Heart left ventricle (tissue), 16 donors: ENCODE results near the gene POU6F2. TPM values are rescaled to one million over a fixed set of nuclear protein-coding genes. Genes with fewer than 3 reads are reported as not detected.

Source experiments
- ATAC-seq, 4 donors: fragments of 200-7000 bp; cut with Tn5 transposase; one replicate each; pipeline ENCODE4 v1.9.1; 2020 to 2022; ENCODE audit warnings: moderate library complexity in 4 of 4, mild to moderate bottlenecking in 3 of 4, moderate number of reproducible peaks in 1 of 4
- DNase-seq, 5 donors: peaks; one replicate each; pipeline ENCODE4 v3.0.0-alpha.2; 2020
- H3K27ac ChIP-seq, 12 donors: fragments of 200-600 bp; sonication (generic) in 4 of 12; one replicate each; pipeline versions ENCODE4 v1.5.0 to v1.8.0; 2016 to 2022; ENCODE audit warnings: mild to moderate bottlenecking in 2 of 12
- H3K27me3 ChIP-seq, 9 donors: fragments of 200-600 bp; sonication (generic) in 2 of 9; one replicate each; pipeline versions ENCODE4 v1.5.1 to v1.8.0; 2016 to 2022; ENCODE audit warnings: mild to moderate bottlenecking in 3 of 9
- H3K36me3 ChIP-seq, 9 donors: fragments of 200-600 bp; sonication (generic) in 2 of 9; one replicate each; pipeline versions ENCODE4 v1.5.0 to v1.8.0; 2018 to 2022; ENCODE audit warnings: mild to moderate bottlenecking in 2 of 9
- H3K4me1 ChIP-seq, 12 donors: fragments of 200-600 bp; sonication (generic) in 4 of 12; one replicate each; pipeline versions ENCODE4 v1.5.0 to v1.8.0; 2016 to 2022; ENCODE audit warnings: mild to moderate bottlenecking in 3 of 12
- H3K4me3 ChIP-seq, 12 donors: fragments of 200-600 bp; sonication (generic) in 4 of 12; one replicate each; pipeline versions ENCODE4 v1.5.0 to v1.8.0; 2017 to 2022; ENCODE audit warnings: mild to moderate bottlenecking in 9 of 12, moderate library complexity in 4 of 12
- H3K9me3 ChIP-seq, 12 donors: fragments of 200-600 bp; sonication (generic) in 4 of 12; one replicate each; pipeline versions ENCODE4 v1.5.0 to v1.8.0; 2016 to 2022; ENCODE audit warnings: mild to moderate bottlenecking in 1 of 12
- POLR2A ChIP-seq, 2 donors: fragments of 450-650 bp; IDR thresholded peaks; one replicate each; pipeline ENCODE4 v1.6.1; 2017; ENCODE audit warnings: antibody characterized with exemption in 2 of 2, mild to moderate bottlenecking in 2 of 2, moderate library complexity in 2 of 2
- WGBS, 4 donors: extraction: QIAGEN DNeasy Blood & Tissue Kit in 2 of 4; methylation state at CpG; one replicate each; pipeline versions ENCODE4 v1.1.5 to v1.1.7; 2013 to 2018; 5-methylcytosine and 5-hydroxymethylcytosine counted together
- intact Hi-C, 10 donors: fragments of 100-400 bp; cut with DNase I; formaldehyde crosslinking; loops; one replicate each; pipeline versions ENCODE4 v1.11.1 to v1.14.2; 2022
- polyA plus RNA-seq, 2 donors: library from polyadenylated mRNA; stranded (reverse); fragments of 200-250 nt; gene quantifications; one replicate each; pipeline ENCODE4 v1.2.3, GENCODE V29; 2013
- total RNA-seq, 9 donors: library from RNA; depleted of rRNA in 2 of 9; stranded (reverse); fragments of >200 nt in 2 of 9; fragmentation: NEBNext Ultra II Directional in 3 of 9; extraction: Animal tissue kit (Norgen Biotek cat#: 25700) in 3 of 9; gene quantifications; one replicate each; pipeline versions ENCODE4 v1.1.0 to v1.2.4, GENCODE V29; 2016 to 2023
- TF ChIP-seq, protein P1 (sequence below), 12 donors: fragments of 200-600 bp; sonication (generic) in 4 of 12; IDR thresholded peaks; one replicate each; pipeline versions ENCODE4 v1.5.0 to v1.8.0; 2018 to 2022; ENCODE audit warnings: antibody characterized with exemption in 12 of 12, mild to moderate bottlenecking in 5 of 12
- donor health status: ischemic (EF 13 %, LVEDD 7.1; RV severe dilation, severe dysfunction).
- donor health status: healthy with polysubstance abuse.
- donor health status: DM: no; HTN: yes; CAD: no.
- donor health status: DM: no; HTN: no; CAD: no.
- donor health status: ischemic (EF 25% LVEDD 6.9; RV normal size, moderate dysfunction).
- donor health status: ischemic (EF 25% LVEDD 5.7; RV mildly dilated, moderate dysfunction).
- donor health status: healthy.
- donor health status: DM: yes; HTN: yes; CAD: no.
- donor health status: ischemic (EF 35%, LVEDD 5.7; RV mildly dilated, moderate dysfunction).
- donor health status: nonischemic (EF 11% LVEDD 7.7; RV severe dilation, severe dysfunction).
- donor health status: DM: yes; HTN: yes; CAD: no.
- donor health status: PGD.
- donor health status: ischemic (EF 29% LVEDD 5.4; RV normal size, mild dysfunction).
- donor health status: nonischemic (EF 23%, LVEDD 6.1; RV moderate dilation, normal function).

POU6F2 gene
- total and polyA plus RNA-seq, 11 donors, result 0.03 to 1.2 (median 0.38) TPM; not detected in 2

DNA sequence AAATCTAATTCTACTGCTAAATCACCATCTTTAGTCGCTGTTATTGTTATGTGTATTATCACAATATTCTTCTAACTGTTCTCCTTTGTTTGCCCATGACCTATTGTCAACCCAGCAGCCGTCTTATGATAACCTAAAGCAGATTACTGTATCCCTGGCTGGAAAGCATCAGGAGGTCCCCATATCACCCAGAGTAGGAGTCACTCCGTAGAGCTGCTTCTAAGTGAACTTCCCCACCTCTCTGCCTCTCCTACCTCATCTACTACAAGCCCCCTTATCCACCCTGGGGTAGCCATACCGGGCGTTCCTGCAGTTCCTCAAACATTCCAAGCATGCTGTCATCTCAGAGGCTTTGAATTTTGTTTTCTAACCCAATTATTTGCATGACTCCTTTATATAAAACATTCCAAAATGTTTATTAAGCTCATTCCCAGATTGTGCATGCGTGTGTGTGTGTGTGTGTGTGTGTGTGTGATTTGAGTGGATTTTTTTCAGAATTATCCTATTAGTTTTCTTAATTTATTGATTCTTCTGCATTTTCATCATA lies 39.7 kb downstream of the POU6F2 start:
- no peak for TF ChIP-seq POLR2A (IDR thresholded peaks at IDR 0.05)
- TF ChIP-seq, protein P1, sequence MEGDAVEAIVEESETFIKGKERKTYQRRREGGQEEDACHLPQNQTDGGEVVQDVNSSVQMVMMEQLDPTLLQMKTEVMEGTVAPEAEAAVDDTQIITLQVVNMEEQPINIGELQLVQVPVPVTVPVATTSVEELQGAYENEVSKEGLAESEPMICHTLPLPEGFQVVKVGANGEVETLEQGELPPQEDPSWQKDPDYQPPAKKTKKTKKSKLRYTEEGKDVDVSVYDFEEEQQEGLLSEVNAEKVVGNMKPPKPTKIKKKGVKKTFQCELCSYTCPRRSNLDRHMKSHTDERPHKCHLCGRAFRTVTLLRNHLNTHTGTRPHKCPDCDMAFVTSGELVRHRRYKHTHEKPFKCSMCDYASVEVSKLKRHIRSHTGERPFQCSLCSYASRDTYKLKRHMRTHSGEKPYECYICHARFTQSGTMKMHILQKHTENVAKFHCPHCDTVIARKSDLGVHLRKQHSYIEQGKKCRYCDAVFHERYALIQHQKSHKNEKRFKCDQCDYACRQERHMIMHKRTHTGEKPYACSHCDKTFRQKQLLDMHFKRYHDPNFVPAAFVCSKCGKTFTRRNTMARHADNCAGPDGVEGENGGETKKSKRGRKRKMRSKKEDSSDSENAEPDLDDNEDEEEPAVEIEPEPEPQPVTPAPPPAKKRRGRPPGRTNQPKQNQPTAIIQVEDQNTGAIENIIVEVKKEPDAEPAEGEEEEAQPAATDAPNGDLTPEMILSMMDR (IDR thresholded peaks at IDR 0.05), result no peak
- WGBS, 4 donors, result 38 to 46% (median 42%) methylated on average over 6 of the region's 6 CpGs
- intact Hi-C loops, result no loop called here
- no peak for ATAC-seq
- no peak for DNase-seq
- Histone ChIP-seq H3K9me3 (peaks cover 0 to 5% (median 0%) of the 10 kb centered on the region in 12 donors), H3K27ac (no peak overlapping the region), H3K36me3 (no peaks in the 10 kb centered on the region), H3K27me3 (no peaks in the 10 kb centered on the region), H3K4me1 (no peaks in the 10 kb centered on the region), H3K4me3 (no peak overlapping the region)

DNA sequence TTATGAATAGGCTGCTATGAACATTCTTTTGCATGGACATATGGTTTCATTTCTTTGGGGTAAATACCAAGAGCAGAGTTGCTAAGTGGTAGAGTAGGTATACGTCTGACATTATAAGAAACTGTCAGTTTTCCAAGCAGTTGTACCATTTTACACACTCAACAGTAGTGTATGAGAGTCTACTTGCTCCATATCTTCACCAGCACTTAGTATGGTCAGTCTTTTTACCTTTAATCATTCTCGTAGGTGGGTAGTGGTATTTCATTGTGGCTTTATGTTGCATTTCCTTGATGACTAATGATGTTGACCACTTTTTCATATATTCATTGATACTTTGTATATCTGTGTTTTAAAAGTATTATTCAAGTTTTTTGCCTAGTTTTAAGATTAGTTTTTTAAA lies 45.1 kb downstream of the POU6F2 start:
- no peak for TF ChIP-seq POLR2A (IDR thresholded peaks at IDR 0.05)
- TF ChIP-seq, protein P1 (IDR thresholded peaks at IDR 0.05), result no peak
- Histone ChIP-seq H3K9me3 (peaks cover 0 to 14% (median 0%) of the 10 kb centered on the region in 12 donors), H3K27ac (no peak overlapping the region), H3K4me1 (peaks cover 0 to 3% (median 0%) of the 10 kb centered on the region in 12 donors), H3K4me3 (no peak overlapping the region), H3K36me3 (no peaks in the 10 kb centered on the region), H3K27me3 (no peaks in the 10 kb centered on the region)
- intact Hi-C loops, result no loop called here
- 90 to 95% (median 92%) methylated on average over 2 of the region's 2 CpGs for WGBS, 4 donors
- ATAC-seq (no peak), DNase-seq (no peak)

DNA sequence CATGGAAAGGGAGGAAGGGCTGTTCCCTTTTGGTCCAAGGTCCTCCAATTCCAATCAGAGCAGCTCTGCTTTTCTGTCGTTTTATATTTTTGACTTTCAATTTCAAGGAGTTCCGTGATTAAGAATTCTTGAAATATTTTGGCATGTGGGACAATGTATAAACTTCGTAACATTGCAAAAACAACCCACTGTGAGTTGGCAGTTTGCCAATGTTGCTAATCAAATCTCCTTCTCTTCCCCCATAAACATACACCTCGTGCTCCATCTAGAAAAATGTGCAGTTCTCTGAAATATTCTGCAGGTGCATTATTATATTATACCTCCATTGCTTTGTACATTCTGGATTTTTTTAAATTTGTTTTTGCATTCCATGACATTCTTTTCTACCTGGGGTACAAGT lies 49.8 kb downstream of the POU6F2 start:
- Histone ChIP-seq H3K9me3 (peaks cover 0 to 10% (median 0%) of the 10 kb centered on the region in 12 donors), H3K36me3 (no peaks in the 10 kb centered on the region), H3K4me3 (no peak overlapping the region), H3K27me3 (peaks cover 0 to 4% (median 0%) of the 10 kb centered on the region in 9 donors), H3K27ac (no peak overlapping the region), H3K4me1 (peaks cover 0 to 3% (median 0%) of the 10 kb centered on the region in 12 donors)
- intact Hi-C loops, result no loop called here
- DNase-seq (no peak), ATAC-seq (no peak)
- no peak for TF ChIP-seq POLR2A (IDR thresholded peaks at IDR 0.05)
- TF ChIP-seq, protein P1 (IDR thresholded peaks at IDR 0.05), result no peak
- WGBS, 4 donors, result 38 to 45% (median 41%) methylated on average over 4 of the region's 4 CpGs

DNA sequence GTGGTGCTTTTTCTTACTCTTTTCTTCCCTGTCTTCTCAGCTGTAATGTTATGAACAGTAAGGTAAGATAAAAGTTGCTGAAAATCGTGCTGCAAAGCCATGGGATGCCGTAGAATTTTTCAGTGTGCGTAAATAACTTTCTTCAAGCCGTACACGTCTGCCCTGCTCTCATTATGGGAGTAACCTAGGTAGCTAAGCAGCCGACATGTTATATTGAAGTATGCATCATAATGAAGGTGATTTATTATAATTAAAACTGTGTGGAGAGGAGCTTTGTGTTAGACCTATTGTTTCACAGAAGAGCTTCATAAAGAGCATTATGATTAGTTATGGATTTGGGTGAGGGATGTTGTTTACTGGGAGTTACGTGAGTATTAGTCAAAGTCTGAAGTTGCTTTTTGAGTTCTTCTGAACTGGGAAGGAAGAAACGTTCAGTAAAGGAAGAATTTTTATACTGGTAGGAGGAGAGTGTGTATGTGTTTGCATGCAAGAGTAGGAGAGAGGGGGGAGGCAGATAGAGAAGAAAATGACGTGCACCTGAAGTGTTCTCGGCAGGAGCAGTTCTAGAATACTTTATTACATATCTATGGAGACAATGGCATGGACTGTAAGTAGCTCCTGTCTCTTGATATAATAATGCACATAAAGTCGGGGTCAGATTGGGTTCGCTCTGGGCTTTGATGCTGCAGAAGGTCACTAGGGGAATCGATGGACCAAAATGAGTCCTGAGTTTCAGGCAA lies 56.3 kb downstream of the POU6F2 start:
- TF ChIP-seq POLR2A (IDR thresholded peaks at IDR 0.05), result no peak
- TF ChIP-seq, protein P1 (IDR thresholded peaks at IDR 0.05), result no peak
- 74 to 78% (median 76%) methylated on average over 13 of the region's 13 CpGs for WGBS, 4 donors
- H3K36me3 ChIP-seq, result no peaks in the 10 kb centered on the region
- H3K27ac ChIP-seq, result no peak overlapping the region
- H3K27me3 ChIP-seq, result peaks cover 0 to 20% (median 0%) of the 10 kb centered on the region in 9 donors
- no peaks in the 10 kb centered on the region for H3K9me3 ChIP-seq
- no peak overlapping the region for H3K4me3 ChIP-seq
- no peaks in the 10 kb centered on the region for H3K4me1 ChIP-seq
- intact Hi-C loops, result no loop called here
- DNase-seq (no peak), ATAC-seq (no peak)
